CD4-positive, alpha-beta T cell treated with Interleukin-15 for 4 hours (primary cell): ENCODE data around the gene TPI1.
"Not testable (repeated sequence)": the region's sequence is repeated elsewhere in the genome, so short reads cannot be mapped to it uniquely, and the experiment has no call there.

Experiments used
- DNase-seq: peaks from one replicate; pipeline ENCODE4 v3.0.0-alpha.2; 2020; ENCODE audit warnings: low spot score

Gene TPI1

DNA sequence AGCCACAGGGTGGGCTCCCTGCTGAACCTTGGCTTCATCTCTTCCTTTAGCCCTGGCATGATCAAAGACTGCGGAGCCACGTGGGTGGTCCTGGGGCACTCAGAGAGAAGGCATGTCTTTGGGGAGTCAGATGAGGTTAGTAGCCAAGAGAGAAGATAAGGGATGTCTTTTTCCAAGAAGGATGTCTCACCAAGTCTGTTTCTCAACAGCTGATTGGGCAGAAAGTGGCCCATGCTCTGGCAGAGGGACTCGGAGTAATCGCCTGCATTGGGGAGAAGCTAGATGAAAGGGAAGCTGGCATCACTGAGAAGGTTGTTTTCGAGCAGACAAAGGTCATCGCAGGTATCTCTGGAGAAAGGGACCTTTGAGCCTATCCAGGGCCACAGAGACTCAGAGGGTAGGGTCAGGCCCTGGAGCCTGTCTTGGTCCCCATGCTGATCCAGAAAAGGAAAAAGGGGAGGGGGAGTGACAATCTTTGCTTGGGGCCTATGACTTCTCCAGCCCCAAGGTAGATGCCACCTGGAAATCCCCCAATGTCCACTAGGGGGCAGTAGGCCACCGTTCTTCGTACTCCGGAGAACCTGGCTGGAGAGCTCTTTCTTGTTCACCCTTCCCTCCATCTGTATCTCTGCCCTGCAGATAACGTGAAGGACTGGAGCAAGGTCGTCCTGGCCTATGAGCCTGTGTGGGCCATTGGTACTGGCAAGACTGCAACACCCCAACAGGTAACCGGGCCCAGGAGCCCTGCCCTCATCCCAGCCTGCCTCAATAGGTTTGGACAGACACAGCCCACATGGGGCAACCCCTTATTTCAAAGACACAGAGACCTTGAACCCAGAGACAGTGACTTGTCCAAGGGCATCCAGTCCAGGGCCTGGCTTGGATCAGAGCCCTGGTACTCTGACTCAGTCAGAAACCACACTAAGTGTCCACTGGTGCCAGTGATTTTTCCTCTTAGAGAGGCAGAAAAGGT is 2.0 kb downstream of the TPI1 start:
- peak; percentile 89 for DNase-seq

GRCh38 chr12:6870304-6870703 is 3.0 kb downstream of the TPI1 start:
- not testable (repeated sequence) for DNase-seq

- peak; percentile 23 for DNase-seq
Observed at GRCh38 chr12:6871052-6871957, 4.0 kb downstream of the TPI1 start.

DNA sequence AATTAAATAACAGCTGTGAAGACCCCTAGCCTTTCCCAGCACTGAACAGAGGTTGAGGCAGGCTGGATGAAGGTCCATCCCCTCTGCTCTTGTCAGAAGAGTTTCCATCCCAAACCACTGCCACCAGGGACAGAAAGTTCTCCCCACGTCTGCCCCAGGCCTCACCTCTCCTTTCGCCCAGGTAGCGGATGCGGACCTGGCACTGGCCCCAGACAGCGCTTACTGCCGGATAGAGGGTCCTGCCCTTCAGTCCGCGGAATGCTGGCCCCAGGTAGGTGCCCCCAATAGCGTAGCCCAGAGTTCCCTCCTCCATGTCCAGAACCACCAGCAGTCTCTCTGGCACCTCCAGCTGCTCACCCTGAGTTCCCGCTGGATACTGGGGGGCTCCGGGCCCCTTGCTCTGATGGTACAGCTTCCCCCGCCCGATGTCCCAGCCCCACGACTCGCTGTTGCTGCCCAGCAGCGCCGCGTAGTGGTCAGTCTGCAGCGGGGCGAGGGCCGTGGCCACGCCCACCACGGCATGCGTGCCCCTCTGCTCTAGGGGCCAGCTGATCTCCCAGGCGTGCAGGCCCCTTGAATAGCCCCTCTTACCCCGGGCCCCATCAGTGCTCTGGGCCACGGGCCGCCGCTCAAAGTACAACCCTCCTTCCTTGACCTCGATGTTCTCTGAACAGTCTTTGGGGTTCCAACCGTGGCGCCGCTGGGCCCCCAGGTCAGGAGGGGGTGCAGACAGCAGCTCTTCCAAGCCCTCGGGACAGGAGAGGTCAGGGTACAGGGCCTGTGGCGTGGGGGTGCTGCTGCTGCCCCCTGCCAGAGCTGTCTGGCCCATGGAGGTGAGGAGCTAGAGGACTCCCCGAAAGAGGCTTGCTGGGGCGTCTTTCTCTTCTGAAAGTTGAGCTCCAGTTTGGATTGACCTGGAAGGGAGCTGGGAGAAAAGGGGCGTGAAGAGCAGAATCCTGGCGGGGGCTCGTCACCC is 5.0 kb downstream of the TPI1 start:
- peak; percentile 85 for DNase-seq

DNA sequence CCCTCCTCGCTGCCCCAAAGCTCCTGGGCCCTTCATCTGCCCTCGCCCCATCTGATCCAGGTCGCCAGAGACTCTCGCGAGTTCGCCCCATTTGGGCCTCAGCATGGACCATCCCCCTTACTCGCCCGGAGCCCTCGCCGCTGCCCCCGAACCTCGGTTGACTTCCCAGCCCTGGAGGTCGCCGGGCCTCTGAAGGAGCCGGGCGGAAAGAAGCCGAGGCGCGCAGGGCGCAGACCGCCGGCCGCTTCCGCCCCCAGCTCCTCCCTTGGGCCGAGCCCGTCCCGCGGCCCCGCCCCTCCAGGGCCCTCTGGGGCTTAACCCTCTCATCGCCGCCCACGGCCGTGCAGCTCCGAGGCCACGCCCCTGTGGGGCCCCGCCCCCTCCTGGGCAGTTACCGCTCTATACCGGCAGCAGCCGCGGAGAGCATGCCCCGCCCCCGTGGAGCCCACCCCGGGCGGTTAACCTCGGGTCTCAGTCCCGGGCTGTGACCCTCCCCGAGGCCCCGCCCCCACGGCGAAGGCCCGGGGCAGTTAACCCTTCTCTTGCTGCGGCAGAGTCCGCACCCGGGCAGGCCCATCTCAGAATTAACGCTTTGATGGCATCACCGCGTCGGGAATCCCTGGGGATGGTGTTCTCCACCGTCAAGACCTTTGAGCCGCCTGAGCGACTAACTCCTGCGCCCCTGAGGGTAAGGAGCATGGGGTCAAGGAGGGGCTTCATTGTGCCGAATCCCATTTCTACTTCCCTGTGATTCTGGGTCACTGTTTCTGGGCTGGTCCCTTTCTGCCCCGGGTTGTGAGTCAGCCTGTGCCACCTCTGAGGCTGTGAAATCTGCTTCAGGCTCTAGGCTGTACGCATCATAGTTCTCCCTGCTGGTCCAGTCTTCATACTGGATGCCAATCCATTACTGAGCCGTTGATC is 6.0 kb downstream of the TPI1 start, which contains the start of gene SPSB2:
Gene SPSB2 (minus strand): TSS at position 210 of the 921 bp plus-strand sequence. CDS start 402 bp downstream, outside the sequence.
- DNase-seq, result peak; percentile 98

DNA sequence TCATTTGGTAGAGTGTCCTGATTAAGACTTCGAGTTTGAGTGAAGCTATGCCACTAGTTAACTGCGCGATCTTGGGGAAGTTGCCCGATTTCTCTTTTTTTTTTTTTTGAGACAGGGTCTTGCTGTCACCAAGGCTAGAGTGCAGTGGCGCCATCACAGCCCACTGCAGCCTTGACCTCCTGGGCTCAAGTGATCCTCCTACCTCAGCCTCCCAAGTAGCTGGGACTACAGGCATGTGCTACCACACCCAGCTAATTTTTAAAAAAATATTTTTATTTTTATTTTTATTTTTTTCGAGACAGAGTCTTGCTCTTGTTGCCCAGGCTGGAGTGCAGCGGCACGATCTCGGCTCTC is 6.7 kb downstream of the TPI1 start:
- not testable (repeated sequence) for DNase-seq

- DNase-seq, result not testable (repeated sequence)
Observed at GRCh38 chr12:6879824-6880223, 12.5 kb downstream of the TPI1 start.

- DNase-seq, result no peak
Observed at GRCh38 chr12:6883252-6883651, 15.9 kb downstream of the TPI1 start.

- DNase-seq, result no peak
Observed at GRCh38 chr12:6883683-6884082, 16.4 kb downstream of the TPI1 start.

DNA sequence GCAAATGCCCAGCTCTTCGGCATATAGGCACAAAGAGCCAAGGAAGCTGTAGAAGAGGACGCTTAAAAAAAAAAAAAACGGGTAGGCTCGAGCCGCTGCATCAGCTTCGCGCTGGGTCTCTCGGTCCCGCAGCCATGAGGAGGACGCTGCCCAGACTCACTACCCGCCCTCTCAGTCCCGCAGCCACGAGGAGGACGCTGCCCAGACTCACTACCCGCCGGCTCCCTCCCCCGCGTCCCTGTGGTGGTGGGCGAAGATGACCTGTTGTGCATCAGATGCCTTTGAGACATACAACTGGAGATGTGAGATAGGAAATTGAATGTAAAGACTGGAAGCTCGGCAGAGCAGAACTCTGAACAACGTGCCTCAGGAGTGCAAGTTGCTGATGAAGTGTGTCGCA is 17.2 kb downstream of the TPI1 start:
- DNase-seq, result no peak

GRCh38 chr12:6886206-6886999 is 19.1 kb downstream of the TPI1 start:
- DNase-seq, result not testable (repeated sequence)

GRCh38 chr12:6887460-6887859 is 20.1 kb downstream of the TPI1 start:
- no peak for DNase-seq

DNA sequence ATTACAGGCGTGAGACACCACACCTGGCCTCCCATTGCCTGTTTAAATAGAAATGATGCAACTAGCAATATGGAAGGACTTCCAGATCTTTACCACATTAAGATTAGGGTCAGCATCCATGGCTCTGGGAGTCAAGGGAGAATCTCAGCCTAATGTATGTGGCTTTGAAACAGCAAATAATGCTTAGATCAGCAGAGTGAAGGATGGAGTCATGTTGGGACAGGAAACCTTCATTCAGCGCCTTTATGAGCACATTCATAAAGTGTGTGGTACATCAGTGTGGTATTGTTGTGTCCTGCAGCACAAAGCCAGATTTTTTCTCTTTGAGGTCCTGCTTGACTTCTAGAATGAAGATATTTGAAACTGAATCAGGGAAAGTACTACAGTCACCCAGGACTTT is 21.0 kb downstream of the TPI1 start:
- no peak for DNase-seq

DNA sequence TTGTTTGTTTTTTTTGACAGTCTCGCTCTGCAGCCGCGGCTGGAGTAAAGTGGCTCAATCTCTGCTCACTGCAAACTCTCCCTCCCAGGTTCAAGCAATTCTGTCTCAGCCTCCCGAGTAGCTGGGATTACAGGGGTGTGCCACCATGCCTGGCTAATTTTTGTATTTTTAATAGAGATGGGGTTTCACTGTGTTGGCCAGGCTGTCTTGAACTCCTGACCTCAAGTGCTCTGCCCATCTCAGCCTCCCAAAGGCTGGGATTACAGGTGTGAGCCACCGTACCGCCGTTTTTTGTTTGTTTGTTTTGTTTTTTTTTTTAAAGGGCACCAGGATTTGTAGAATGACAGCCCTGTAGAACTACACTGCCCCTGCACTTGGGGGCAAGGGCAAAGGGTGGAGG is 21.5 kb downstream of the TPI1 start:
- not testable (repeated sequence) for DNase-seq

DNA sequence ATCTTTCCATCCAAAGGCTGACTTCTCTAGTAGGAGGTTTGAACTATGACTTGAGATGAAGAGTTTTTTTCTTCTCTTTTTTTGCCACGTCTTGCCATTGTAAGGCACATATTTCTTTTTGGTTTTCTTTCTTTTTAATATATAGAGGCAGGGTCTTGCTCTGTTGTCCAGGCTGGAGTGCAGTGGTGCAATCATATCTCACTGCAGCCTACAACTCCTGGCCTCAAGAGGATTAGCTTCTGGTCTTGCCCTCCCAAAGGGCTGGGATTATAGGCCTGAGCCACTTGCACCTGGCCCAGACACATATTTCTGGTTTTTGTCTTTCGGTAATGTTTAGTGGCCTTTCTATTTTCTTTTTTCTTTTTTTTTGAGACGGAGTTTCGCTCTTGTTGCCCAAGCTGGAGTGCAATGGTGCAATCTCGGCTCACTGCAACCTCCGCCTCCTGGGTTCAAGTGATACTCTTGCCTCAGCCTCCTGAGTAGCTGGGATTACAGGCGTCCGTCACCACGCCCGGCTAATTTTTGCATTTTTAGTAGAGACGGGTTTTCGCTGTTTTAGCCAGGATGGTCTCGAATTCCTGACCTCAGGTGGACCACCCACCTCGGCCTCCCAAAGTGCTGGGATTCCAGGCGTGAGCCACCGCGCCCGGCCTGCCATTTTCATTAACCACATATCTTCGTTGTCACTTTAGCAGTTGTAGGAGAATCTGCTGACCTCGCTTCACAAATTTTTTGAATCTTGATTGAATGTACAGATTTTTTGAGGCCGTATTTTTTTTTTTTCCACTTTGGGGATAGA is 22.6 kb downstream of the TPI1 start:
- not testable (repeated sequence) for DNase-seq

- DNase-seq, result peak; percentile 98
Observed at GRCh38 chr12:6890789-6891645, 23.7 kb downstream of the TPI1 start.

DNA sequence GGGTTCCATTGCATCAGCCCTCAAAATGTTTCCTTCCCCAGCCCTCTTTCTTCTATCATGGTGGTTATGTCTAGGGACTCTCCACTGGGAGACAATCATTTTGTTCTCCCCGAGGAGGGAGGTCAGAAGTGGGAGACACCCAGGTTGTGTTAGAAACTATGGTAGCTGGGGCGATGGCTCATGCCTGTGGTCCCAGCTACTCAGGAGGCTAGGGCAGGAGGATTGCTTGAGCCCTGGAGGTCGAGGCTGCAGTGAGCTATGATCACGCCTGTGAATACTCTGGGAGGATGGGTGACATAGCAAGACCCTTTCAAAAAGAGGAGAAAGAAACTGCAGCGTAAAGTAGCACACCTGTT is 24.3 kb downstream of the TPI1 start:
- DNase-seq, result no peak

GRCh38 chr12:6892683-6893082 is 25.4 kb downstream of the TPI1 start:
- DNase-seq, result not testable (repeated sequence)
